ENCODE data around the gene TIAM1.

Gene TIAM1

GRCh38 chr21:31284797-31285397 is 59.2 kb downstream of the TIAM1 start:
- no peak for DNase-seq

- DNase-seq, result no peak
These were observed 61.0 kb downstream of the TIAM1 start for GRCh38 chr21:31283025-31283424.

GRCh38 chr21:31282095-31282709 is 61.9 kb downstream of the TIAM1 start:
- DNase-seq, result no peak

- DNase-seq, result no peak
These were observed 62.5 kb downstream of the TIAM1 start for GRCh38 chr21:31281561-31281960.

GRCh38 chr21:31279986-31280385 is 64.1 kb downstream of the TIAM1 start:
- DNase-seq, result no peak

GRCh38 chr21:31279214-31279613 is 64.8 kb downstream of the TIAM1 start:
- no peak for DNase-seq

GRCh38 chr21:31278511-31279130 is 65.4 kb downstream of the TIAM1 start:
- no peak for DNase-seq

- DNase-seq, result no peak
These were observed 67.4 kb downstream of the TIAM1 start for GRCh38 chr21:31276663-31277062.

- no peak for DNase-seq
These were observed 68.2 kb downstream of the TIAM1 start for GRCh38 chr21:31275901-31276300.

GRCh38 chr21:31273278-31273677 is 70.8 kb downstream of the TIAM1 start:
- DNase-seq, result no peak

- no peak for DNase-seq
These were observed 76.0 kb downstream of the TIAM1 start for GRCh38 chr21:31268090-31268489.

GRCh38 chr21:31267644-31268043 is 76.4 kb downstream of the TIAM1 start:
- DNase-seq, result no peak

- DNase-seq, result no peak
These were observed 77.8 kb downstream of the TIAM1 start for GRCh38 chr21:31266241-31266640.

- no peak for DNase-seq
These were observed 78.6 kb downstream of the TIAM1 start for GRCh38 chr21:31265366-31266013.

- DNase-seq, result no peak
These were observed 79.5 kb downstream of the TIAM1 start for GRCh38 chr21:31264574-31264973.

- DNase-seq, result no peak
These were observed 81.3 kb downstream of the TIAM1 start for GRCh38 chr21:31262728-31263127.

GRCh38 chr21:31261759-31262158 is 82.3 kb downstream of the TIAM1 start:
- no peak for DNase-seq

GRCh38 chr21:31260790-31261189 is 83.3 kb downstream of the TIAM1 start:
- DNase-seq, result no peak

- no peak for DNase-seq
These were observed 86.0 kb downstream of the TIAM1 start for GRCh38 chr21:31258073-31258472.

- DNase-seq, result no peak
These were observed 86.8 kb downstream of the TIAM1 start for GRCh38 chr21:31257265-31257664.

GRCh38 chr21:31255896-31256295 is 88.2 kb downstream of the TIAM1 start:
- no peak for DNase-seq

GRCh38 chr21:31255036-31255435 is 89.0 kb downstream of the TIAM1 start:
- DNase-seq, result no peak

GRCh38 chr21:31254131-31254530 is 89.9 kb downstream of the TIAM1 start:
- no peak for DNase-seq

- DNase-seq, result no peak
These were observed 90.4 kb downstream of the TIAM1 start for GRCh38 chr21:31253684-31254083.

Measured in NCI-H146 (cell line).